Skeletal muscle cell (primary cell): ENCODE data around the gene SULT1A3.
"Not testable (repeated sequence)": the region's sequence is repeated elsewhere in the genome, so short reads cannot be mapped to it uniquely, and the experiment has no call there.

Experiments
- DNase-seq: peaks from one replicate; pipeline ENCODE4 v3.0.0-alpha.2; 2010; ENCODE audit warnings: low read depth
- H3K4me3 ChIP-seq: 2 replicates; pipeline ENCODE4 v1.5.1; 2011; ENCODE audit warnings: low read depth, mild to moderate bottlenecking, control low read depth, low read length, moderate library complexity

The SULT1A3 gene

GRCh38 chr16:30199049-30199448 is at the start of gene SULT1A3:
Gene SULT1A3 (plus strand): TSS chr16:30199255. CDS start chr16:30200729, 1,474 bp downstream.
- H3K4me3 ChIP-seq, DNase-seq: not testable (repeated sequence)

DNA sequence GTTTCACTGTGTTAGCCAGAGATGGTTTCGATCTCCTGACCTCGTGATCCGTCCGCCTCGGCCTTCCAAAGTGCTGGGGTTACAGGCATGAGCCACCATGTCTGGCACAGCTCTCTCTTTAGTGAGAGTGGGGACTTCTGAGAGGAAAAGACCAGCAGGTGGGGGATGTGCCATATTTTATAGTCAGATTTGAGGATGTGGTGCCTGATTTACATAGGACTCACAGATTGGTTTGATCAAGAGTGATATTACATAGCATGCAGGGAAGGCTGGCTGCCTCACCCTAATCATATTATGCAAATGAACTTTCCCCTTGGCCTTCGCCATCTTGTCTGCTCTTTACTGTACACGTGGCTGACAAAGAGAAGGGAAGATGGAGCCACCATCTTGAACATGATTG is 48.0 kb upstream of the SULT1A3 start:
- no peak overlapping the region for H3K4me3 ChIP-seq
- DNase-seq = no peak

GRCh38 chr16:30152517-30152916 is 46.5 kb upstream of the SULT1A3 start:
- H3K4me3 ChIP-seq = no peak overlapping the region
- no peak for DNase-seq

DNA sequence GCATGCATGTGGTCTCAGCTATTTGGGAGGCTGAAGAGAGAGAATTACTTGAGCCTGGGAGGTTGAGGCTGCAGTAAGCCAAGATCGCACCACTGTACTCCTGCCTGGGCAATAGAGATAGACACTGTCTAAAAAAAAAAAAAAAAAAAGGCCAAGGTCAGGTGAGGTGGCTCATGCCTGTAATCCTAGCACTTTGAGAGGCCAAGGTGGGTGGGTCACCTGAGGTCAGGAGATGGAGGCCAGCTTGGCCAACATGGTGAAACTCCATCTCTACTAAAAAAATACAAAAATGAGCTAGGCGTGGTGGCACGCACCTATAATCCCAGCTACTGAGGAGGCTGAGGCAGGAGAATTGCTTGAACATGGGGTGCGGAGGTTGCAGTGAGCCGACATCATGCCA is 43.9 kb upstream of the SULT1A3 start:
- no peak overlapping the region for H3K4me3 ChIP-seq
- no peak for DNase-seq

GRCh38 chr16:30157214-30157613 is 41.8 kb upstream of the SULT1A3 start:
- no peak for DNase-seq
- H3K4me3 ChIP-seq = no peak overlapping the region

DNA sequence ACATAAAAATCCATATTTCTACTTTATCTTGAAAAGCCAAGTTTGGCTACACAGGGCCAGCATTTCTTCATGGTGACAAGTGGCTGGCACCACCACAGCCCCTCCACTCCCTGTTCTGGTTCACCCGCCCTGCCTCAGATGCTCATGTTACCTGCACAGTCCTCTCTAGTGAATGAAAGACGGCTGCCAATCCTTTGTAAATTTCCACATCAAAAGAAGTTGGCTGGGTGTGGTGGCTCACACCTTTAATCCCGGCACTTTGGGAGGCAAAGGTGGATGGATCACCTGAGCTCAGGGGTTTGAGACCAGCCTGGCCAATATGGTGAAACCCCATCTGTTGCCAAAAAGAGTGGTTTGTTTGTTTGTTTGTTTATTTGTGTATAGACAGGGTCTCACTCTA is 35.5 kb upstream of the SULT1A3 start:
- DNase-seq = no peak
- no peak overlapping the region for H3K4me3 ChIP-seq

GRCh38 chr16:30166202-30166902 is 32.7 kb upstream of the SULT1A3 start:
- DNase-seq = no peak
- no peak overlapping the region for H3K4me3 ChIP-seq

- not testable (repeated sequence) for H3K4me3 ChIP-seq, DNase-seq
Measured at GRCh38 chr16:30168746-30169145, 30.3 kb upstream of the SULT1A3 start.

DNA sequence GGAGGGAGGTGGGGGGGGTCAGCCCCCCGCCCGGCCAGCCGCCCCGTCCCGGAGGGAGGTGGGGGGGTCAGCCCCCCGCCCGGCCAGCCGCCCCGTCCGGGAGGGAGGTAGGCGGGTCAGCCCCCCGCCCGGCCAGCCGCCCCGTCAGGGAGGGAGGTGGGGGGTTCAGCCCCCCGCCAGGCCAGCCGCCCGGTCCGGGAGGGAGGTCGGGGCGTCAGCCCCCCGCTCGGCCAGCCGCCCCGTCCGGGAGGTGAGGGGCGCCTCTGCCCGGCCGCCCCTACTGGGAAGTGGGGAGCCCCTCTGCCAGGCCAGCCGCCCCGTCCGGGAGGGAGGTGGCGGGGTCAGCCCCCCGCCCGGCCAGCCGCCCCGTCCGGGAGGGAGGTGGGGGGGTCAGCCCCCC is 29.6 kb upstream of the SULT1A3 start:
- H3K4me3 ChIP-seq, DNase-seq: not testable (repeated sequence)

DNA sequence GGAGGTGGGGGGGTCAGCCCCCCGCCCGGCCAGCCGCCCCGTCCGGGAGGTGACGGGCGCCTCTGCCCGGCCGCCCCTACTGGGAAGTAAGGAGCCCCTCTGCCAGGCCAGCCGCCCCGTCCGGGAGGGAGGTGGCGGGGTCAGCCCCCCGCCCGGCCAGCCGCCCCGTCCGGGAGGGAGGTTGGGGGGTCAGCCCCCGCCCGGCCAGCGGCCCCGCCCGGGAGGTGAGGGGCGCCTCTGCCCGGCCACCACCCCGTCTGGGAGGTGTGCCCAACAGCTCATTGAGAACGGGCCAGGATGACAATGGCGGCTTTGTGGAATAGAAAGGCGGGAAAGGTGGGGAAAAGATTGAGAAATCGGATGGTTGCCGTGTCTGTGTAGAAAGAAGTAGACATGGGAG is 28.9 kb upstream of the SULT1A3 start:
- not testable (repeated sequence) for H3K4me3 ChIP-seq, DNase-seq

DNA sequence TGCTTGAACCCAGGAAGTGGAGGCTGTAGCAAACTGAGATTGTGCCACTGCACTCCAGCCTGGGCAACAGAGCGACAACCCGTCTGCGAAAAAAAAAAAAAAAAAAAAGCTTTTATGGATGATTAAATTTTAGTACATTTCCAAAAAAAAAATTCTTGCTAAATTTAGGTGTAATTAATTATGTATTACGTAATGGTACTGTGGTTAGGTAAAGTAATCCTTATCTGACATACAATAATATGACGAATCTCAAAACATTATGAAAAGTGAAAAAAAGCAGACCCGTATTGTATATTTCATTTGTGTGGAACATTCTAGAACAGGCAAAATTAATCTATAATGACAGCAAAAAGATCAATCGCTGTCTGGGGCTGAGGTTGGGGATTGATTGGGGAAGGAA is 26.0 kb upstream of the SULT1A3 start:
- H3K4me3 ChIP-seq = no peak overlapping the region
- no peak for DNase-seq

- not testable (repeated sequence) for H3K4me3 ChIP-seq, DNase-seq
Measured at GRCh38 chr16:30176876-30177275, 22.2 kb upstream of the SULT1A3 start.

DNA sequence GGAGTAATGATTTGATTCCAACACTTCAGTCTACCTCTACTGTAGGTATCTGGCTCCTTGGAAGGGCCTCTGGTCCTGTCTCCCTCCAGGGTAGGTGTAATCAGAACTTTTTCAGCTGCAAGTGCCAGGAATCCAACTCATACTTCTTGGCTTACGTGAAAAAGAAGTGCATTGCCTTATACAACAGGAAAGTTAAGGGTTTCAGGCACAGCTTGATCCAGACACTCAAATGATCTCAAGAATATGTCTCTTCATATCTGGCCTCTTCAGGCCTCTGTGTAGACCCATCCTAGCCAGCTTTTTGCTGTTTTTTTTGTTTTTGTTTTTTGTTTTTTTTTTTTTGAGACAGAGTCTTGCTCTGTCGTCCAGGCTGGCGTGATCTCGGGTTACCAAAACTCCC is 19.9 kb upstream of the SULT1A3 start:
- DNase-seq = no peak

GRCh38 chr16:30179931-30180330 is 19.1 kb upstream of the SULT1A3 start:
- no peak for DNase-seq
- no peak overlapping the region for H3K4me3 ChIP-seq

More for the DNA sequence above, 19.9 kb upstream of the SULT1A3 start:
- H3K4me3 ChIP-seq = no peak overlapping the region

- no peak overlapping the region for H3K4me3 ChIP-seq
- no peak for DNase-seq
Measured at GRCh38 chr16:30180741-30181140, 18.3 kb upstream of the SULT1A3 start.

DNA sequence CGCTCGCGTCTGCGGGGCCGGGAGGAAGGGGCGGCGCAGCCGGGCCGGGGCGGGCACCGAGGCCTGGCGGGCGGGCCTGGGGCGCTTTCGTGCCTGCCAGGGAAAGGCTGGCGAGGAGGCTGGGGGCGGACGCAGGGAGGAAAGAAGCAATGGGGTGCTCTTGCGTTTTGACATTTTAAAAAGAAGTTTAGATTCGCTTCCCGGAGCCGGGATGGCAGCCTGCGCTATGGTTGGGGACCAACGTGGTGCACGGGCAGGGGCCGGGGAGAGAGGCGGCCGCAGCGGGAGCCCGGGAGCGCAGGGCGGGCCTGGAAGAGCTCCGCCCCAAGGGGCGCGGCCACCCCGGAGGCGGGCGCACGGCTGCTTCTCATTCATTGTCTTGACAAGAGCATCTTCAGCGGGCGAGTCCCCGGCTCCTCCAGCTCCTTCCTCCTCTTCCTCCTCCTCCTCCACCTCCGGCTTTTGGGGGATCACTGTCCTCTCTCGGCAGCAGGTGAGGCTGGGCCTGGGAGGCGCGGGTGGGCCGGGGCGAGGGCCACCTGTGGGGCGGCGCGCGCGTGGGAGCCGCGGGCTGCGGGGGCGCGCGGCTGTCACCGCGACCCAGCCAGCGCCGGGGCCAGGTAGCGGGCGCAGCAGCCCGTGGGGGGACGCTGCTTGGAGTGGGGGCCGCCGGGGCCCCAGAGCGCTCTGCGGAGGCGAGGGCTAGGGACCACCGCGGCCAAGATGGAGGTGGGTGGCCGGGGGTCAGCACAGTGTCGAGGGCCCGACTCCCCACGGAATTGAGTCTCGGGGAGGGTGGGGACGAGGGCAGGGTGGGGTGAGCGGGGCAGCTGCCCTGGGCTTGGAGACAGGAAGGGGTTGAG is 15.6 kb upstream of the SULT1A3 start, which contains the start of gene CORO1A:
Gene CORO1A, plus strand, starts transcription at position 370 of the 863 bp plus-strand sequence. CDS start 1,608 bp downstream, outside the sequence.
- peak within 1 kb of the TSS; percentile 55 for H3K4me3 ChIP-seq
- DNase-seq = peak; percentile 25

GRCh38 chr16:30184096-30184890 is 14.8 kb upstream of the SULT1A3 start:
- DNase-seq = no peak
- peak overlapping the region; percentile 55 for H3K4me3 ChIP-seq

- no peak overlapping the region for H3K4me3 ChIP-seq
- DNase-seq = no peak
Measured at GRCh38 chr16:30184891-30185682, 14.0 kb upstream of the SULT1A3 start.
